Neuron (in vitro differentiated cells): Measurements from ENCODE around the gene MICAL3.
"Not testable (repeated sequence)": the region's sequence is repeated elsewhere in the genome, so short reads cannot be mapped to it uniquely, and the experiment has no call there.

ENCODE experiments used
- H2AFZ ChIP-seq: one replicate; pipeline ENCODE4 v1.6.1; 2013; ENCODE audit warnings: low read depth, mild to moderate bottlenecking, inconsistent platforms, low read length, moderate library complexity
- H3K27me3 ChIP-seq: one replicate; pipeline ENCODE4 v1.6.1; 2013; ENCODE audit warnings: low read length; ENCODE audit not compliant: insufficient read depth
- H3K36me3 ChIP-seq: one replicate; pipeline ENCODE4 v1.6.1; 2013; ENCODE audit warnings: low read length; ENCODE audit not compliant: insufficient read depth
- H3K4me1 ChIP-seq: one replicate; pipeline ENCODE4 v1.6.1; 2013; ENCODE audit warnings: low read length; ENCODE audit not compliant: insufficient read depth
- H3K4me3 ChIP-seq: 2 replicates; pipeline ENCODE4 v1.5.1; 2013; ENCODE audit warnings: mild to moderate bottlenecking, low read length, moderate library complexity
- H3K9me3 ChIP-seq: one replicate; pipeline ENCODE4 v1.6.1; 2013; ENCODE audit warnings: low read length

Gene MICAL3

GRCh38 chr22:17944256-17944655 is 80.1 kb downstream of the MICAL3 start:
- H3K4me3 ChIP-seq = no peak overlapping the region

GRCh38 chr22:17943533-17944249 is 80.7 kb downstream of the MICAL3 start:
- Histone ChIP-seq H3K4me1 (peaks cover 42% of the 10 kb centered on the region), H3K27me3 (no peaks in the 10 kb centered on the region), H3K9me3 (peaks cover 2% of the 10 kb centered on the region), H3K36me3 (no peaks in the 10 kb centered on the region), H2AFZ (no peak overlapping the region), H3K4me3 (no peak overlapping the region)

More at GRCh38 chr22:17944256-17944655, 80.1 kb downstream of the MICAL3 start:
- Histone ChIP-seq H3K4me1 (peaks cover 42% of the 10 kb centered on the region), H3K36me3 (no peaks in the 10 kb centered on the region), H3K9me3 (peaks cover 2% of the 10 kb centered on the region), H2AFZ (no peak overlapping the region), H3K27me3 (no peaks in the 10 kb centered on the region)

- H3K27me3 ChIP-seq = no peaks in the 10 kb centered on the region
- peaks cover 42% of the 10 kb centered on the region for H3K4me1 ChIP-seq
- no peaks in the 10 kb centered on the region for H3K36me3 ChIP-seq
Observed at GRCh38 chr22:17942721-17943120, 81.6 kb downstream of the MICAL3 start.

GRCh38 chr22:17941471-17942406 is 82.6 kb downstream of the MICAL3 start:
- Histone ChIP-seq H3K4me1 (peaks cover 36% of the 10 kb centered on the region), H3K9me3 (peaks cover 2% of the 10 kb centered on the region), H3K36me3 (no peaks in the 10 kb centered on the region), H3K4me3 (no peak overlapping the region), H2AFZ (no peak overlapping the region), H3K27me3 (no peaks in the 10 kb centered on the region)

More at GRCh38 chr22:17942721-17943120, 81.6 kb downstream of the MICAL3 start:
- Histone ChIP-seq H3K9me3 (peaks cover 2% of the 10 kb centered on the region), H2AFZ (no peak overlapping the region), H3K4me3 (no peak overlapping the region)

GRCh38 chr22:17939579-17939978 is 84.8 kb downstream of the MICAL3 start:
- Histone ChIP-seq H3K27me3 (no peaks in the 10 kb centered on the region), H2AFZ (no peak overlapping the region), H3K4me3 (no peak overlapping the region), H3K9me3 (peaks cover 2% of the 10 kb centered on the region), H3K4me1 (peaks cover 17% of the 10 kb centered on the region), H3K36me3 (no peaks in the 10 kb centered on the region)

GRCh38 chr22:17939011-17939410 is 85.3 kb downstream of the MICAL3 start:
- H3K36me3 ChIP-seq = no peaks in the 10 kb centered on the region
- no peaks in the 10 kb centered on the region for H3K27me3 ChIP-seq
- H3K4me1 ChIP-seq = peaks cover 11% of the 10 kb centered on the region
- H2AFZ ChIP-seq = no peak overlapping the region
- H3K9me3 ChIP-seq = peaks cover 2% of the 10 kb centered on the region
- no peak overlapping the region for H3K4me3 ChIP-seq

- no peaks in the 10 kb centered on the region for H3K36me3 ChIP-seq
- H3K27me3 ChIP-seq = no peaks in the 10 kb centered on the region
- peaks cover 2% of the 10 kb centered on the region for H3K9me3 ChIP-seq
- H3K4me3 ChIP-seq = no peak overlapping the region
- no peak overlapping the region for H2AFZ ChIP-seq
- peaks cover 6% of the 10 kb centered on the region for H3K4me1 ChIP-seq
Observed at GRCh38 chr22:17938484-17938924, 85.9 kb downstream of the MICAL3 start.

GRCh38 chr22:17932457-17932856 is 91.9 kb downstream of the MICAL3 start:
- not testable (repeated sequence) for H3K27me3 ChIP-seq, H3K4me3 ChIP-seq, H3K36me3 ChIP-seq, H3K4me1 ChIP-seq, H3K9me3 ChIP-seq, H2AFZ ChIP-seq

- no peaks in the 10 kb centered on the region for H3K36me3 ChIP-seq
- H2AFZ ChIP-seq = no peak overlapping the region
- no peaks in the 10 kb centered on the region for H3K9me3 ChIP-seq
- no peak overlapping the region for H3K4me3 ChIP-seq
- no peaks in the 10 kb centered on the region for H3K27me3 ChIP-seq
- no peaks in the 10 kb centered on the region for H3K4me1 ChIP-seq
Observed at GRCh38 chr22:17931400-17931825, 92.9 kb downstream of the MICAL3 start.

- Histone ChIP-seq H3K9me3 (no peaks in the 10 kb centered on the region), H2AFZ (no peak overlapping the region), H3K4me3 (no peak overlapping the region), H3K4me1 (no peaks in the 10 kb centered on the region), H3K27me3 (no peaks in the 10 kb centered on the region), H3K36me3 (no peaks in the 10 kb centered on the region)
Observed at GRCh38 chr22:17930455-17931313, 93.7 kb downstream of the MICAL3 start.

GRCh38 chr22:17929909-17930308 is 94.5 kb downstream of the MICAL3 start:
- Histone ChIP-seq H3K36me3 (no peaks in the 10 kb centered on the region), H2AFZ (no peak overlapping the region), H3K4me1 (no peaks in the 10 kb centered on the region), H3K9me3 (no peaks in the 10 kb centered on the region), H3K4me3 (no peak overlapping the region), H3K27me3 (no peaks in the 10 kb centered on the region)

- no peaks in the 10 kb centered on the region for H3K36me3 ChIP-seq
- no peaks in the 10 kb centered on the region for H3K27me3 ChIP-seq
- no peak overlapping the region for H2AFZ ChIP-seq
- H3K4me3 ChIP-seq = no peak overlapping the region
- no peaks in the 10 kb centered on the region for H3K4me1 ChIP-seq
- H3K9me3 ChIP-seq = no peaks in the 10 kb centered on the region
Observed at GRCh38 chr22:17928391-17928790, 96.0 kb downstream of the MICAL3 start.
